HepG2 (cell line): ENCODE data around the gene OR52W1. TPM values are rescaled to one million over a fixed set of nuclear protein-coding genes. Genes with fewer than 3 reads are reported as not detected.

Experiments
- ATAC-seq: fragments of 200-7000 bp; cut with Tn5 transposase; 3 replicates; pipeline ENCODE4 v1.9.1; 2020; ENCODE audit warnings: mild to moderate bottlenecking, moderate library complexity
- BruUV-seq: library from RNA; stranded (reverse); fragments of 400-500 nt; replicated peaks from 2 replicates; lab custom pipeline; 2021; lab: Mats Ljungman, UMichigan
- CTCF ChIA-PET: fragments of 300-600 bp; formaldehyde crosslinking; extraction: SDS; loops from one replicate; lab custom pipeline; 2021; ENCODE audit warnings: low total read pairs, inconsistent platforms, low intra/inter-chr PET ratio; lab: Yijun Ruan, JAX
- POLR2A ChIA-PET: fragments of 350-600 bp; sonication (Branson Sonifier 250); formaldehyde crosslinking; loops from one replicate; lab custom pipeline; 2020; ENCODE audit warnings: antibody characterized with exemption, inconsistent platforms; lab: Yijun Ruan, JAX
- DNase-seq: peaks from one replicate; pipeline ENCODE4 v3.0.0-alpha.2; 2015; ENCODE audit warnings: low spot score
- FAIRE-seq: peaks from 3 replicates; lab custom pipeline; 2011; peaks lifted over from hg19 to GRCh38; lab: Jason Lieb, UNC
- H2AFZ ChIP-seq: one replicate; pipeline ENCODE4 v1.6.1; 2011; ENCODE audit warnings: low read length, inconsistent platforms
- H3K27ac ChIP-seq: fragments of 300-600 bp; 3 replicates; pipeline ENCODE4 v1.8.0; 2011; ENCODE audit warnings: mixed run types, mild to moderate bottlenecking, mixed read lengths, low read length, inconsistent platforms; ENCODE audit not compliant: insufficient read depth; ENCODE audit errors: extremely low read length
- H3K27me3 ChIP-seq, 2 experiments: fragments of 200-600 bp in 1 of 2; 2 replicates in 1 of 2; 3 replicates in 1 of 2; pipeline versions ENCODE4 v1.6.0 to v1.8.0; 2011; ENCODE audit warnings: low read length in 2 of 2, mild to moderate bottlenecking in 2 of 2, moderate library complexity in 2 of 2, inconsistent platforms in 1 of 2; ENCODE audit not compliant: insufficient read depth in 2 of 2, control insufficient read depth in 1 of 2
- H3K36me3 ChIP-seq, 2 experiments: fragments of 200-600 bp in 1 of 2; replicated peaks in 1 of 2; 2 replicates in 1 of 2; 3 replicates in 1 of 2; pipeline versions ENCODE4 v1.5.1 to v1.8.0; 2011; ENCODE audit warnings: low read length in 2 of 2, inconsistent platforms in 1 of 2; ENCODE audit not compliant: insufficient read depth in 2 of 2, control insufficient read depth in 1 of 2
- H3K4me1 ChIP-seq: 2 replicates; pipeline ENCODE4 v1.5.1; 2012; ENCODE audit warnings: low read length, inconsistent platforms; ENCODE audit not compliant: insufficient read depth
- H3K4me2 ChIP-seq: 2 replicates; pipeline ENCODE4 v1.6.0; 2011; ENCODE audit warnings: low read depth, low read length, inconsistent platforms
- H3K4me3 ChIP-seq, 3 experiments: fragments of 200-600 bp in 1 of 3; sonication (generic), shearing (Covaris generic) in 1 of 3; replicated peaks in 1 of 3; 2 replicates each; pipeline ENCODE4 v1.5.1; 2011 to 2016; ENCODE audit warnings: low read length in 3 of 3, inconsistent platforms in 2 of 3, low read depth in 2 of 3, mild to moderate bottlenecking in 2 of 3, control low read depth in 1 of 3, mixed read lengths in 1 of 3; ENCODE audit not compliant: insufficient read depth in 1 of 3
- H3K79me2 ChIP-seq: one replicate; pipeline ENCODE4 v1.6.1; 2011; ENCODE audit warnings: low read length, inconsistent platforms; ENCODE audit not compliant: insufficient read depth
- H3K9ac ChIP-seq: 2 replicates; pipeline ENCODE4 v1.6.0; 2011; ENCODE audit warnings: mild to moderate bottlenecking, low read depth, low read length, inconsistent platforms; ENCODE audit not compliant: insufficient read depth
- H3K9me3 ChIP-seq: 2 replicates; pipeline ENCODE4 v1.5.1; 2012; ENCODE audit warnings: mild to moderate bottlenecking, low read length
- H4K20me1 ChIP-seq: 2 replicates; pipeline ENCODE4 v1.6.0; 2011; ENCODE audit warnings: inconsistent platforms, mild to moderate bottlenecking, low read length, moderate library complexity; ENCODE audit not compliant: insufficient read depth
- DR1 ChIP-seq: sonication (generic); formaldehyde crosslinking; IDR thresholded peaks from 2 replicates; pipeline ENCODE4 v1.8.0; 2021; ENCODE audit warnings: mild to moderate bottlenecking, missing genetic modification reagents, inconsistent platforms
- FIP1L1 ChIP-seq: fragments of 200-400 bp; formaldehyde crosslinking; IDR thresholded peaks from 2 replicates; pipeline ENCODE4 v1.6.1; 2018; ENCODE audit warnings: low read depth, mild to moderate bottlenecking, low read length, moderate library complexity, borderline replicate concordance; ENCODE audit not compliant: insufficient read depth
- NFYB ChIP-seq: sonication (generic); formaldehyde crosslinking; IDR thresholded peaks from 2 replicates; pipeline ENCODE4 v1.4.0; 2020; ENCODE audit warnings: missing genetic modification reagents
- SAFB2 ChIP-seq: sonication (generic); formaldehyde crosslinking; IDR thresholded peaks from 2 replicates; pipeline ENCODE4 v1.5.1; 2020; ENCODE audit warnings: missing genetic modification reagents, low read depth, mild to moderate bottlenecking, borderline replicate concordance
- ZBTB21 ChIP-seq: sonication (generic); formaldehyde crosslinking; IDR thresholded peaks from 2 replicates; pipeline ENCODE4 v1.4.0; 2020; ENCODE audit warnings: missing genetic modification reagents
- ZBTB42 ChIP-seq: sonication (generic); formaldehyde crosslinking; IDR thresholded peaks from 2 replicates; pipeline ENCODE4 v1.5.0; 2020; ENCODE audit warnings: mild to moderate bottlenecking, missing genetic modification reagents
- ZNF83 ChIP-seq: sonication (generic); formaldehyde crosslinking; IDR thresholded peaks from 2 replicates; pipeline ENCODE4 v1.4.0; 2020; ENCODE audit warnings: missing genetic modification reagents, mild to moderate bottlenecking, borderline replicate concordance
- WGBS: methylation state at CpG from one replicate; pipeline ENCODE4 v1.1.6; 2017; ENCODE audit warnings: low lambda C conversion rate; 5-methylcytosine and 5-hydroxymethylcytosine counted together
- in situ Hi-C: cut with HindIII; loops from 2 replicates; pipeline ENCODE4 v1.10.0; 2017; ENCODE audit warnings: low pct_unique_long_range_greater_than_20kb; ENCODE audit not compliant: extremely low pct_ligation_motif_present
- intact Hi-C: fragments of 100-400 bp; cut with micrococcal nuclease; formaldehyde crosslinking; loops from one replicate; pipeline ENCODE4 v1.10.0; 2022; ENCODE audit not compliant: unreplicated experiment
- polyA plus RNA-seq, 8 experiments: library from polyadenylated mRNA; depleted of rRNA in 3 of 8; stranded (reverse) in 7 of 8; unstranded in 1 of 8; fragments of >200 nt; fragmentation: Illumina TruSeq in 4 of 8; extraction: Trizol in 4 of 8; gene quantifications; 2 replicates each; pipeline versions ENCODE4 v1.2.1 to v1.2.3, GENCODE V29; 2011 to 2016; ENCODE audit warnings: low read depth in 4 of 8, missing spikeins in 1 of 8, mixed read lengths in 1 of 8; ENCODE audit not compliant: insufficient read depth in 1 of 8
- total RNA-seq, 5 experiments: library from RNA; depleted of rRNA; stranded (reverse); fragments of >200 nt; fragmentation: Illumina TruSeq; extraction: Trizol; gene quantifications; 2 replicates each; pipeline ENCODE4 v1.2.3, GENCODE V29; 2016; ENCODE audit warnings: low read depth in 1 of 5
- TF ChIP-seq, protein P1 (sequence below), 2 experiments: IDR thresholded peaks; 2 replicates each; pipeline ENCODE4 v1.6.1; 2011 to 2012; ENCODE audit warnings: low read length in 2 of 2, borderline replicate concordance in 1 of 2, low read depth in 1 of 2, mild to moderate bottlenecking in 1 of 2, moderate library complexity in 1 of 2
- TF ChIP-seq, protein P2 (sequence below): sonication (generic); formaldehyde crosslinking; IDR thresholded peaks from 2 replicates; pipeline ENCODE4 v1.5.1; 2020; ENCODE audit warnings: mild to moderate bottlenecking, missing genetic modification reagents, borderline replicate concordance
- TF ChIP-seq, protein P3 (sequence below): sonication (generic); formaldehyde crosslinking; IDR thresholded peaks from 2 replicates; pipeline ENCODE4 v1.5.1; 2020; ENCODE audit warnings: mild to moderate bottlenecking, missing genetic modification reagents, moderate library complexity

OR52W1 gene
- total and polyA plus RNA-seq, 2 of the 13 experiments (the other 11 are each of a cell fraction or from before 2014, with no cell fraction given), result not detected

DNA sequence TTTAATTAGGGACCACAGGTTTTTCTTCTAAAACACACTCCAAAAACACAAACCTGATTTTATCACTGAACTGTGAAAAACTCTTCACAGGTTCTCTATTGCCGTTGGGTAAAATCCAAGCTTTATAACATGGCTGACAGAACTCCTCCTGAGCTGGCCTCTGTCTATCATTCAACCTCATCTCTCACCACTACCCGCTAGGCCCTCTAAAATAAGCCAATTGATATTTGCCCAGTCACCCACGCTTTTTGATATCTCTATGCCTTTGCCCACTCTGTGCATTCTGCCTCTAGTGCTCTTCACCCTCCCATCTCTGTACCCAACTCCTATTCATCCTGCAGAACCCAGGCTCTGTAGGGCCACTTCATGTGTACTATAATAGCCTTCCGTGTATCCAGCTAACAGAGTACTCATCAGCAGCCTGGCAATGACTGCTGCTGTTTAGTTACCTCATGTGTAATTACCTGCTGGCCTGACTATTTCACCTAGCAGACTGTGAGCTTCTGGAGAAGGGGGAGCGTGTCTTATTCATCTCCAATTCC, 38.8 kb downstream of the OR52W1 start:
- WGBS, result 10% methylated on average over 5 of the region's 5 CpGs
- H3K79me2 ChIP-seq, result peaks cover 14% of the 10 kb centered on the region
- intact Hi-C loops (loop anchor here (10.0 kb wide), 1 partner anchor 247 kb away; the partner anchor contains the start of genes ARFIP2 and TIMM10B), in situ Hi-C loops (no loop called here)
- H3K36me3 ChIP-seq, result no peaks in the 10 kb centered on the region
- BruUV-seq, result no TSS peak
- H4K20me1 ChIP-seq, result no peaks in the 10 kb centered on the region
- peaks cover 2 to 16% of the 10 kb centered on the region in 2 experiments; a peak in 1 of 5 replicates for H3K27me3 ChIP-seq
- H3K4me3 ChIP-seq, result no peak overlapping the region
- ATAC-seq, result no peak
- H3K9ac ChIP-seq, result no peak overlapping the region
- H3K27ac ChIP-seq, result no peak overlapping the region
- no peak overlapping the region for H2AFZ ChIP-seq
- H3K9me3 ChIP-seq, result no peaks in the 10 kb centered on the region
- no peak for DNase-seq
- POLR2A ChIA-PET, result no interaction called here
- no peak overlapping the region for H3K4me2 ChIP-seq
- CTCF ChIA-PET, result no interaction called here
- H3K4me1 ChIP-seq, result peaks cover 11% of the 10 kb centered on the region
- no peak for FAIRE-seq
- TF ChIP-seq ZBTB21 (no peak), DR1 (CRISPR knock-in tag) (no peak), ZBTB42 (CRISPR knock-in tag) (no peak), NFYB (CRISPR knock-in tag) (no peak), ZNF83 (CRISPR knock-in tag) (no peak), SAFB2 (CRISPR knock-in tag) (no peak), FIP1L1 (no peak)
- TF ChIP-seq, protein P1, sequence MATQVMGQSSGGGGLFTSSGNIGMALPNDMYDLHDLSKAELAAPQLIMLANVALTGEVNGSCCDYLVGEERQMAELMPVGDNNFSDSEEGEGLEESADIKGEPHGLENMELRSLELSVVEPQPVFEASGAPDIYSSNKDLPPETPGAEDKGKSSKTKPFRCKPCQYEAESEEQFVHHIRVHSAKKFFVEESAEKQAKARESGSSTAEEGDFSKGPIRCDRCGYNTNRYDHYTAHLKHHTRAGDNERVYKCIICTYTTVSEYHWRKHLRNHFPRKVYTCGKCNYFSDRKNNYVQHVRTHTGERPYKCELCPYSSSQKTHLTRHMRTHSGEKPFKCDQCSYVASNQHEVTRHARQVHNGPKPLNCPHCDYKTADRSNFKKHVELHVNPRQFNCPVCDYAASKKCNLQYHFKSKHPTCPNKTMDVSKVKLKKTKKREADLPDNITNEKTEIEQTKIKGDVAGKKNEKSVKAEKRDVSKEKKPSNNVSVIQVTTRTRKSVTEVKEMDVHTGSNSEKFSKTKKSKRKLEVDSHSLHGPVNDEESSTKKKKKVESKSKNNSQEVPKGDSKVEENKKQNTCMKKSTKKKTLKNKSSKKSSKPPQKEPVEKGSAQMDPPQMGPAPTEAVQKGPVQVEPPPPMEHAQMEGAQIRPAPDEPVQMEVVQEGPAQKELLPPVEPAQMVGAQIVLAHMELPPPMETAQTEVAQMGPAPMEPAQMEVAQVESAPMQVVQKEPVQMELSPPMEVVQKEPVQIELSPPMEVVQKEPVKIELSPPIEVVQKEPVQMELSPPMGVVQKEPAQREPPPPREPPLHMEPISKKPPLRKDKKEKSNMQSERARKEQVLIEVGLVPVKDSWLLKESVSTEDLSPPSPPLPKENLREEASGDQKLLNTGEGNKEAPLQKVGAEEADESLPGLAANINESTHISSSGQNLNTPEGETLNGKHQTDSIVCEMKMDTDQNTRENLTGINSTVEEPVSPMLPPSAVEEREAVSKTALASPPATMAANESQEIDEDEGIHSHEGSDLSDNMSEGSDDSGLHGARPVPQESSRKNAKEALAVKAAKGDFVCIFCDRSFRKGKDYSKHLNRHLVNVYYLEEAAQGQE (IDR thresholded peaks at IDR 0.05; ENCODE audit: borderline replicate concordance in 1 of 2, low read depth in 1 of 2, low read length in 2 of 2), result no peak
- TF ChIP-seq, protein P2, sequence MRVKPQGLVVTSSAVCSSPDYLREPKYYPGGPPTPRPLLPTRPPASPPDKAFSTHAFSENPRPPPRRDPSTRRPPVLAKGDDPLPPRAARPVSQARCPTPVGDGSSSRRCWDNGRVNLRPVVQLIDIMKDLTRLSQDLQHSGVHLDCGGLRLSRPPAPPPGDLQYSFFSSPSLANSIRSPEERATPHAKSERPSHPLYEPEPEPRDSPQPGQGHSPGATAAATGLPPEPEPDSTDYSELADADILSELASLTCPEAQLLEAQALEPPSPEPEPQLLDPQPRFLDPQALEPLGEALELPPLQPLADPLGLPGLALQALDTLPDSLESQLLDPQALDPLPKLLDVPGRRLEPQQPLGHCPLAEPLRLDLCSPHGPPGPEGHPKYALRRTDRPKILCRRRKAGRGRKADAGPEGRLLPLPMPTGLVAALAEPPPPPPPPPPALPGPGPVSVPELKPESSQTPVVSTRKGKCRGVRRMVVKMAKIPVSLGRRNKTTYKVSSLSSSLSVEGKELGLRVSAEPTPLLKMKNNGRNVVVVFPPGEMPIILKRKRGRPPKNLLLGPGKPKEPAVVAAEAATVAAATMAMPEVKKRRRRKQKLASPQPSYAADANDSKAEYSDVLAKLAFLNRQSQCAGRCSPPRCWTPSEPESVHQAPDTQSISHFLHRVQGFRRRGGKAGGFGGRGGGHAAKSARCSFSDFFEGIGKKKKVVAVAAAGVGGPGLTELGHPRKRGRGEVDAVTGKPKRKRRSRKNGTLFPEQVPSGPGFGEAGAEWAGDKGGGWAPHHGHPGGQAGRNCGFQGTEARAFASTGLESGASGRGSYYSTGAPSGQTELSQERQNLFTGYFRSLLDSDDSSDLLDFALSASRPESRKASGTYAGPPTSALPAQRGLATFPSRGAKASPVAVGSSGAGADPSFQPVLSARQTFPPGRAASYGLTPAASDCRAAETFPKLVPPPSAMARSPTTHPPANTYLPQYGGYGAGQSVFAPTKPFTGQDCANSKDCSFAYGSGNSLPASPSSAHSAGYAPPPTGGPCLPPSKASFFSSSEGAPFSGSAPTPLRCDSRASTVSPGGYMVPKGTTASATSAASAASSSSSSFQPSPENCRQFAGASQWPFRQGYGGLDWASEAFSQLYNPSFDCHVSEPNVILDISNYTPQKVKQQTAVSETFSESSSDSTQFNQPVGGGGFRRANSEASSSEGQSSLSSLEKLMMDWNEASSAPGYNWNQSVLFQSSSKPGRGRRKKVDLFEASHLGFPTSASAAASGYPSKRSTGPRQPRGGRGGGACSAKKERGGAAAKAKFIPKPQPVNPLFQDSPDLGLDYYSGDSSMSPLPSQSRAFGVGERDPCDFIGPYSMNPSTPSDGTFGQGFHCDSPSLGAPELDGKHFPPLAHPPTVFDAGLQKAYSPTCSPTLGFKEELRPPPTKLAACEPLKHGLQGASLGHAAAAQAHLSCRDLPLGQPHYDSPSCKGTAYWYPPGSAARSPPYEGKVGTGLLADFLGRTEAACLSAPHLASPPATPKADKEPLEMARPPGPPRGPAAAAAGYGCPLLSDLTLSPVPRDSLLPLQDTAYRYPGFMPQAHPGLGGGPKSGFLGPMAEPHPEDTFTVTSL, result no peak
- TF ChIP-seq, protein P3, sequence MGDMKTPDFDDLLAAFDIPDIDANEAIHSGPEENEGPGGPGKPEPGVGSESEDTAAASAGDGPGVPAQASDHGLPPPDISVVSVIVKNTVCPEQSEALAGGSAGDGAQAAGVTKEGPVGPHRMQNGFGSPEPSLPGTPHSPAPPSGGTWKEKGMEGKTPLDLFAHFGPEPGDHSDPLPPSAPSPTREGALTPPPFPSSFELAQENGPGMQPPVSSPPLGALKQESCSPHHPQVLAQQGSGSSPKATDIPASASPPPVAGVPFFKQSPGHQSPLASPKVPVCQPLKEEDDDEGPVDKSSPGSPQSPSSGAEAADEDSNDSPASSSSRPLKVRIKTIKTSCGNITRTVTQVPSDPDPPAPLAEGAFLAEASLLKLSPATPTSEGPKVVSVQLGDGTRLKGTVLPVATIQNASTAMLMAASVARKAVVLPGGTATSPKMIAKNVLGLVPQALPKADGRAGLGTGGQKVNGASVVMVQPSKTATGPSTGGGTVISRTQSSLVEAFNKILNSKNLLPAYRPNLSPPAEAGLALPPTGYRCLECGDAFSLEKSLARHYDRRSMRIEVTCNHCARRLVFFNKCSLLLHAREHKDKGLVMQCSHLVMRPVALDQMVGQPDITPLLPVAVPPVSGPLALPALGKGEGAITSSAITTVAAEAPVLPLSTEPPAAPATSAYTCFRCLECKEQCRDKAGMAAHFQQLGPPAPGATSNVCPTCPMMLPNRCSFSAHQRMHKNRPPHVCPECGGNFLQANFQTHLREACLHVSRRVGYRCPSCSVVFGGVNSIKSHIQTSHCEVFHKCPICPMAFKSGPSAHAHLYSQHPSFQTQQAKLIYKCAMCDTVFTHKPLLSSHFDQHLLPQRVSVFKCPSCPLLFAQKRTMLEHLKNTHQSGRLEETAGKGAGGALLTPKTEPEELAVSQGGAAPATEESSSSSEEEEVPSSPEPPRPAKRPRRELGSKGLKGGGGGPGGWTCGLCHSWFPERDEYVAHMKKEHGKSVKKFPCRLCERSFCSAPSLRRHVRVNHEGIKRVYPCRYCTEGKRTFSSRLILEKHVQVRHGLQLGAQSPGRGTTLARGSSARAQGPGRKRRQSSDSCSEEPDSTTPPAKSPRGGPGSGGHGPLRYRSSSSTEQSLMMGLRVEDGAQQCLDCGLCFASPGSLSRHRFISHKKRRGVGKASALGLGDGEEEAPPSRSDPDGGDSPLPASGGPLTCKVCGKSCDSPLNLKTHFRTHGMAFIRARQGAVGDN (CRISPR knock-in tag), result no peak
